Stomach (tissue), 9 donors: ENCODE data around the gene FLT1. TPM values are rescaled to one million over a fixed set of nuclear protein-coding genes. Genes with fewer than 3 reads are reported as not detected.

ENCODE experiments used
- DNase-seq, 2 donors: peaks; one replicate each; pipeline versions ENCODE4 v3.0.0 to v3.0.0-alpha.2; 2013 to 2019
- H3K27ac ChIP-seq, 5 donors: fragments of 200-600 bp in 4 of 5; sonication (generic) in 4 of 5; one replicate each; pipeline ENCODE4 v1.5.1; 2013 to 2019; ENCODE audit warnings: mild to moderate bottlenecking in 1 of 5, moderate library complexity in 1 of 5
- H3K27me3 ChIP-seq, 3 donors: fragments of 200-600 bp; sonication (generic); one replicate each; pipeline ENCODE4 v1.5.1; 2017 to 2019; ENCODE audit warnings: mixed run types in 1 of 3
- H3K36me3 ChIP-seq, 4 donors: fragments of 200-600 bp; sonication (generic); 1 replicate in 3 of 4; 2 replicates in 1 of 4; pipeline ENCODE4 v1.5.1; 2016 to 2019
- H3K4me1 ChIP-seq, 4 donors: fragments of 200-600 bp; sonication (generic); one replicate each; pipeline ENCODE4 v1.5.1; 2016 to 2019
- H3K4me3 ChIP-seq, 4 donors: fragments of 200-600 bp; sonication (generic) in 3 of 4; one replicate each; pipeline ENCODE4 v1.5.1; 2016 to 2019; ENCODE audit warnings: mild to moderate bottlenecking in 1 of 4
- H3K9me3 ChIP-seq, 4 donors: fragments of 200-600 bp; sonication (generic); one replicate each; pipeline ENCODE4 v1.5.1; 2016 to 2019
- CTCF ChIP-seq, 7 experiments: fragments of 450-650 bp in 4 of 7; fragments of 200-600 bp in 3 of 7; sonication (generic) in 3 of 7; IDR thresholded peaks; one replicate each; pipeline ENCODE4 v1.5.1; 2016 to 2019; ENCODE audit warnings: antibody characterized with exemption in 7 of 7, control low read depth in 2 of 7, mild to moderate bottlenecking in 1 of 7
- EP300 ChIP-seq: sonication (generic); formaldehyde crosslinking; IDR thresholded peaks from one replicate; pipeline ENCODE4 v1.6.1; 2017; ENCODE audit warnings: antibody characterized with exemption
- POLR2A ChIP-seq, 4 donors: fragments of 450-650 bp; IDR thresholded peaks; one replicate each; pipeline ENCODE4 v1.6.1; 2016; ENCODE audit warnings: antibody characterized with exemption in 4 of 4, control low read depth in 2 of 4, mild to moderate bottlenecking in 1 of 4, moderate library complexity in 1 of 4
- POLR2AphosphoS5 ChIP-seq, 3 donors: sonication (generic); formaldehyde crosslinking; IDR thresholded peaks; one replicate each; pipeline ENCODE4 v1.6.1; 2016; ENCODE audit warnings: antibody characterized with exemption in 3 of 3
- WGBS, 5 donors: extraction: QIAGEN DNeasy Blood & Tissue Kit in 3 of 5; methylation state at CpG; one replicate each; pipeline versions ENCODE4 v1.1.5 to v1.1.7; 2013 to 2018; 5-methylcytosine and 5-hydroxymethylcytosine counted together
- intact Hi-C: fragments of 100-400 bp; cut with DNase I; formaldehyde crosslinking; loops from one replicate; pipeline ENCODE4 v1.15.1; 2023; ENCODE audit warnings: low total_unique reads
- polyA plus RNA-seq, 3 donors: library from polyadenylated mRNA; stranded (reverse); fragments of 200-250 nt; gene quantifications; one replicate each; pipeline ENCODE4 v1.2.3, GENCODE V29; 2013
- total RNA-seq, 5 donors: library from RNA; depleted of rRNA; stranded (reverse); fragments of >200 nt; gene quantifications; one replicate each; pipeline versions ENCODE4 v1.1.0 to v1.2.3, GENCODE V29; 2014 to 2016
- donor health status: healthy with polysubstance abuse.
- donor health status: Bipolar disorder and iron deficiency.
- donor health status: healthy.

FLT1 gene
- total and polyA plus RNA-seq, 8 donors = 1.00 to 41.9 (median 3.6) TPM; not detected in 1

GRCh38 chr13:28458608-28459007, 36.3 kb downstream of the FLT1 start:
- intact Hi-C loops = no loop called here
- DNase-seq = no peak
- TF ChIP-seq POLR2A (IDR thresholded peaks at IDR 0.05) (no peak), POLR2AphosphoS5 (IDR thresholded peaks at IDR 0.05) (no peak), CTCF (IDR thresholded peaks at IDR 0.05) (no peak)
- no peaks in the 10 kb centered on the region for H3K4me1 ChIP-seq
- 58 to 81% (median 70%) methylated on average over 2 of the region's 2 CpGs for WGBS, 5 donors
- H3K9me3 ChIP-seq = no peaks in the 10 kb centered on the region
- no peak overlapping the region for H3K4me3 ChIP-seq
- no peaks in the 10 kb centered on the region for H3K36me3 ChIP-seq
- no peak overlapping the region for H3K27ac ChIP-seq
- H3K27me3 ChIP-seq = peaks cover 0 to 24% (median 0%) of the 10 kb centered on the region in 3 donors

GRCh38 chr13:28458051-28458450, 36.9 kb downstream of the FLT1 start:
- intact Hi-C loops = no loop called here
- no peak for DNase-seq
- H3K4me1 ChIP-seq = no peaks in the 10 kb centered on the region
- H3K9me3 ChIP-seq = no peaks in the 10 kb centered on the region
- no peak overlapping the region for H3K27ac ChIP-seq
- 90 to 96% (median 93%) methylated on average over 7 of the region's 7 CpGs for WGBS, 5 donors
- TF ChIP-seq POLR2A (IDR thresholded peaks at IDR 0.05) = no peak
- TF ChIP-seq EP300 = no peak
- no peak for TF ChIP-seq POLR2AphosphoS5 (IDR thresholded peaks at IDR 0.05)
- TF ChIP-seq CTCF (IDR thresholded peaks at IDR 0.05) = no peak
- no peaks in the 10 kb centered on the region for H3K36me3 ChIP-seq
- H3K4me3 ChIP-seq = no peak overlapping the region
- peaks cover 0 to 28% (median 0%) of the 10 kb centered on the region in 3 donors for H3K27me3 ChIP-seq

GRCh38 chr13:28457521-28457920, 37.4 kb downstream of the FLT1 start:
- H3K27me3 ChIP-seq = peaks cover 0 to 24% (median 0%) of the 10 kb centered on the region in 3 donors
- H3K4me3 ChIP-seq = no peak overlapping the region
- intact Hi-C loops = no loop called here
- no peaks in the 10 kb centered on the region for H3K4me1 ChIP-seq
- H3K36me3 ChIP-seq = no peaks in the 10 kb centered on the region
- TF ChIP-seq POLR2AphosphoS5 (IDR thresholded peaks at IDR 0.05) (no peak), POLR2A (IDR thresholded peaks at IDR 0.05) (no peak), EP300 (no peak), CTCF (IDR thresholded peaks at IDR 0.05) (no peak)
- H3K9me3 ChIP-seq = no peaks in the 10 kb centered on the region
- H3K27ac ChIP-seq = no peak overlapping the region
- DNase-seq = no peak

- H3K27ac ChIP-seq = no peak overlapping the region
- H3K4me3 ChIP-seq = no peak overlapping the region
- WGBS, 5 donors = 51 to 58% (median 54%) methylated on average over 3 of the region's 3 CpGs
- no peaks in the 10 kb centered on the region for H3K9me3 ChIP-seq
- DNase-seq = no peak
- intact Hi-C loops = no loop called here
- peaks cover 0 to 36% (median 8%) of the 10 kb centered on the region in 3 donors for H3K27me3 ChIP-seq
- no peaks in the 10 kb centered on the region for H3K4me1 ChIP-seq
- no peaks in the 10 kb centered on the region for H3K36me3 ChIP-seq
- TF ChIP-seq CTCF (IDR thresholded peaks at IDR 0.05) (no peak), POLR2A (IDR thresholded peaks at IDR 0.05) (no peak), POLR2AphosphoS5 (IDR thresholded peaks at IDR 0.05) (no peak), EP300 (no peak)
These were observed 39.2 kb downstream of the FLT1 start for GRCh38 chr13:28455580-28456194.
